ENCODE measurements around the gene KIF17. TPM values are rescaled to one million over a fixed set of nuclear protein-coding genes. Genes with fewer than 3 reads are reported as not detected.

Gene KIF17
- total and polyA plus RNA-seq, 5 donors: 2.0 to 6.4 (median 4.6) TPM

DNA sequence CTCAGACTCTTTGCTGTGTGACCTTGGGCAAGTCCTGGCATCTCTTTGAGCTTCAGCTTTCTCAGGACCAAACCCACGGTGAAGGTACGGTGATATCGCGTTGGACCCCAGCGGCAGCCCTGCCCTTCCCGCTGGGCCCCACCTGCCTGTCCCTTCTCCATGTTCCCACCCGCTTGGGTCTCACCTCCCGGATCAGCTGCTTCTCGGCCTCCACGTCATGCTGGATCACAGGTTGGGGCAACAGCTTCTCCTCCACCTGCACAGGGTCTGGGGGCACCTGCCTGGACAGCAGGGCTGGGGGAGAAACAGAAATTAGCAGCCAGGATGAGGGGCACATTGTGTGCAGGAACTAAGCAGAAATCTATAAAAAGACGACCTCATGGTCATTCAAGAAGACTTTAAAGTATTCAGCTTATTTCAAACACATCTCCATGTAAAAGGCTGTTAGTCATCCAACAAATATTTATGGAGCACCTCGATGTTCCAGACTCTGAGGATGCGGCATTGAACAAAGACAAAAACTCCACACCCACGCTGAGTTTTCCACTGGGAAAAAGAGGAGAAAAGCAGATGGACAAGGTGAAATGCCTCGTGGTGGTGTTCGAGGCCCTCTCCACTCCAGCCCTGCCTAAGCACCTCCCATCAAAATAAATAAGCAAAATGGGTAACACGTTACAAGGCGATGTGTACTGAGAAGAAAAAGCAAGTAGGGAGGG lies 19.5 kb downstream of the KIF17 start:
- Histone ChIP-seq H3K4me3 (ENCODE audit: low read length) (no peak overlapping the region), H3K27ac (ENCODE audit: low read length) (no peak overlapping the region), H3K4me1 (ENCODE audit: control insufficient read depth, insufficient read depth, low read length) (no peaks in the 10 kb centered on the region), H3K9me3 (ENCODE audit: control insufficient read depth, low read length) (no peaks in the 10 kb centered on the region), H3K27me3 (ENCODE audit: control insufficient read depth, insufficient read depth) (no peaks in the 10 kb centered on the region)
- ATAC-seq (no peak), DNase-seq (peak in 1 of 3 donors; percentile 41)
- WGBS: 88% methylated on average over 18 of the region's 18 CpGs
- intact Hi-C loops (cut with DNase I): loop anchor here in 1 of 4 donors (5.0 kb wide), 1 partner anchor 499 kb away; no protein-coding TSS in a partner anchor

DNA sequence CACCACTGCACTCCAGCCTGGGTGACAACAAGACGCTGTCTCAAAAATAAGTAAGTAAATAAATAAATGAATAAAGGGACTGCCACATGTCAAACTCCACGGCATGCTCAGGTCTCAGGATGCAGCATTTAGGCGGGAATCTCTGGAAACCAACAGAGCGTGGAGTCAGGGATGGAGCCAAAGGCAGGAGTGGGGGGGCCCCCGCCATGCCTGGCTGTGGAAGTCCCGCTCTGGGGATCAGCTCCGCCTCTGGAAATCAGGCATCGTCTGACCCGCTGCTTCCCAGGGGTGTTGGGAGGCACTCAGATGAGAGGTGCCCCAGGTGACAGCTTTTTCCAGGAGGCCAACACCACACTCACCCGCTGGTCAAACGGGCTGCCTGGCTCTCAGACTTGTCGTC lies 20.2 kb downstream of the KIF17 start:
- ATAC-seq: no peak
- peak in 1 of 3 donors; percentile 43 for DNase-seq
- WGBS: 85% methylated on average over 12 of the region's 12 CpGs

DNA sequence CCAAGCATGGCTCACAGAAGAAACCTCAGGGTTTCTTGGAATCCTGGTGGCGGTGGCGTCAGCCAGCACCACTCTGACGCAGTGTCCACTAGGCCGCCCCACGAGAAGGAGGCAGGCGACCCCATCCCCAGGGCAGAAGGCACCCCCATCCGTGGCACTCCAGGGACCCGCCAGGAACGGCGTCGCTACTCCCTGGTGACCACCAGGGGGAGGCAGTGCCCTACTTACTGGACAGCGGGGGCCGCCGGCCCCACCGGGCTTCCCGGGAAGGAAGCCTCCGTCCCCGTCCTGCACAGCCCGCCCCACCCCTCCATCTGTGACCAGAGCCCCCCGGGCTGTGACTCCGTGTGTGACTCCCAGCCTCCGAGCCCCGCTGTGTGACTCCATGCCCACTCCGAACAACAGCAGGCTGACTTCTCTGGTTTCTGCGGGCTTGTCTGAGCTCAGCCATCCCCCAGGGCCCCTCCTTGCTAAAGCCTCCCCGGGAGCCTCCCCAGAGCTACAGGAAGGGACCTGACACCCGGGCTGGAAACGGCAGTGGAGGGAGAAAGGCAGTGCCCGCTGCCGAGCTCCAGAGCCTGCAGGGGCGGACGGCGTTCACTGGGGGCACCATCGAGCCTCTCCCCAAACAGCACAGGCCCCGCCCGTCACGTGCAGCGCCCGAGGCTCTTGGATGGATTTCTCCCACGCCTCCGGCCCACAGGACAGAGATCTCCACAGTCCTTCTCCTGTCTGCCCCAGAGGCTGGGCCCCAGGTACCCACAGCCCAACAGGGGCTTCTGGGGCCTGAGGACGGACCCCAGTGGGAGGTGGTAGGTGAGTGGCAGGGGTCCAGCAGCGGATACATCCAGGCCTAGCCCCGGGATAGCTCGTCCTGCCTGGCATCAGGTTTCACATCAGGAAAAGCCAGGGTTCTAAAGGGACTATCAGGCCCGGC lies 21.1 kb downstream of the KIF17 start:
- peak; percentile 87 to 95 (median 94) for DNase-seq
- Histone ChIP-seq H3K9me3 (ENCODE audit: control insufficient read depth, low read length) (no peaks in the 10 kb centered on the region), H3K4me1 (ENCODE audit: control insufficient read depth, insufficient read depth, low read length) (no peaks in the 10 kb centered on the region), H3K27ac (ENCODE audit: low read length) (peak overlapping the region; percentile 71), H3K27me3 (ENCODE audit: control insufficient read depth, insufficient read depth) (no peaks in the 10 kb centered on the region), H3K4me3 (ENCODE audit: low read length) (peak overlapping the region; percentile 54)
- peak; percentile 93 to 94 for ATAC-seq
- WGBS: 2% methylated on average over 46 of the region's 46 CpGs
- intact Hi-C loops (cut with DNase I): loop anchor here in 3 of 4 donors (1.0 to 5.0 kb wide), 3 partner anchors 498 to 501 kb away; no protein-coding TSS in a partner anchor

More for the DNA sequence above, 20.2 kb downstream of the KIF17 start:
- Histone ChIP-seq H3K4me1 (ENCODE audit: control insufficient read depth, insufficient read depth, low read length) (no peaks in the 10 kb centered on the region), H3K27me3 (ENCODE audit: control insufficient read depth, insufficient read depth) (no peaks in the 10 kb centered on the region), H3K27ac (ENCODE audit: low read length) (no peak overlapping the region), H3K9me3 (ENCODE audit: control insufficient read depth, low read length) (no peaks in the 10 kb centered on the region), H3K4me3 (ENCODE audit: low read length) (no peak overlapping the region)
- intact Hi-C loops (cut with DNase I): loop anchor here in 2 of 4 donors (2.0 to 5.0 kb wide), 2 partner anchors 497 to 500 kb away; no protein-coding TSS in a partner anchor

DNA sequence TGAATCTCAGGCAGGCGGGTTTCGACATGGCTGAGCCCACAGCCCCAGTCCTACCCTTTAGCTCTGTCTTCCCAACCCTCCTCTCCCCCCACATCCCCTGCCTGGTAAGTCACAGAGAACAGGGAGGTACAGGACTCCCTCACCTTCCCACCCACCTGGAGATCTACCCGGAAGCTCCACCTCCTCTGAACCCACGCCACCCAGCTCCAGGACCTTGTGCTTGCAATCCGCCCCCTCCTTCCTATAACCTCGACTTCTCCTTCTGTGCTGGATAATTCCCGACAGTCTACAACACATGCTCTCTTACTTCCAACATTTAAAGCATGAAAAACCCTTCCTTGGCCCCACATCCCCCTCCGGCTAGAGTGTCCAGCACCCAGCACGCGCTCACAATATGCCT lies 22.3 kb downstream of the KIF17 start:
- ATAC-seq (no peak), DNase-seq (peak in 1 of 3 donors; percentile 32)
- Histone ChIP-seq H3K4me1 (ENCODE audit: control insufficient read depth, insufficient read depth, low read length) (no peaks in the 10 kb centered on the region), H3K27ac (ENCODE audit: low read length) (no peak overlapping the region), H3K4me3 (ENCODE audit: low read length) (no peak overlapping the region), H3K9me3 (ENCODE audit: control insufficient read depth, low read length) (no peaks in the 10 kb centered on the region), H3K27me3 (ENCODE audit: control insufficient read depth, insufficient read depth) (no peaks in the 10 kb centered on the region)
- intact Hi-C loops (cut with DNase I): loop anchor here in 2 of 4 donors (2.0 to 5.0 kb wide), 2 partner anchors 499 to 502 kb away; no protein-coding TSS in a partner anchor
- WGBS: 78% methylated on average over 10 of the region's 10 CpGs

DNA sequence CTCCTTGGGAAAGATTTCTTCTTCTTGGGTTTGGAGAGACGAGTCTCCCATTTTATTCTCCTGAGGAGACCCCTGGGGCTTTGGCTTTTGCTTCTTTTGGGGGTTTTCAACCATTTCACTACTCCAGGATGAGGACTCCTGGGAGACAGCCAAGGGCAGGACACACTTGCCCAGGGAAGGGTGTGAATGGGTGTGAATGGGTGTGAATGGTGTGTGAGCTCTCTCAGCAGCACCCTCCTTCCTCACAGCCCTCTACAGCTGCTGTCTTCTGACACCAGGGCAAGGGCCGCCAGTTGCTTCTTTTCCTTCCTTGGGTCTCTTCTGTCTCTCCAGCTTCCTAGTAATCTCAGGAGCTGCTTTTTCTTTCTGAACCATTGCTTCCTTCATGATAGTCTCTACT lies 24.2 kb downstream of the KIF17 start:
- H3K27ac ChIP-seq (ENCODE audit: low read length): no peak overlapping the region
- DNase-seq (peak in 1 of 3 donors; percentile 2), ATAC-seq (no peak)
- no peak overlapping the region for H3K4me3 ChIP-seq (ENCODE audit: low read length)
- H3K27me3 ChIP-seq (ENCODE audit: control insufficient read depth, insufficient read depth): no peaks in the 10 kb centered on the region
- 80% methylated on average over 2 of the region's 2 CpGs for WGBS
- no peaks in the 10 kb centered on the region for H3K4me1 ChIP-seq (ENCODE audit: control insufficient read depth, insufficient read depth, low read length)
- H3K9me3 ChIP-seq (ENCODE audit: control insufficient read depth, low read length): no peaks in the 10 kb centered on the region
- intact Hi-C loops (cut with DNase I): loop anchor here in 1 of 4 donors (2.0 kb wide), 1 partner anchor 501 kb away; no protein-coding TSS in a partner anchor

DNA sequence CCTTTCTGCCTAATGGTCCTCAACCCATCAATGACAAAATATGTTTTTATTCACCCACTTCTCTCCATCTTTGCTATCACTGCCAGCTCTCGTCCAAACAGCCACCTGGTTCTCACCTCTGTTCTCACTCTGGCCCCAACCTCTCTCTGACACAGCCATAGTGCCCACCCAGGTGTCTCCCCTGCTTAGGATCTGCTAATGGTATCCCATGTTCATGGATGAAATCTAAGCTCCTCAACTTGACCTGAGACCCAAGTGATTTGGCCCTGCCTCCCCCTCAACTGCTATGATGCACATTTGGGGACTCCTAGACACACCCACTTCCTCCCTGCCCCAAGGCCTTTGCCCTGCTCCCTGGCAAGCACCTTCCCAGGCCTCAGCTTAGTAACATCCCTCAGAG lies 25.9 kb downstream of the KIF17 start:
- ATAC-seq (no peak), DNase-seq (peak in 1 of 3 donors; percentile 19)
- 90% methylated on average over 1 of the region's 1 CpG for whole genome bisulfite sequencing
- no peak overlapping the region for H3K4me3 ChIP-seq (ENCODE audit: low read length)
- H3K9me3 ChIP-seq (ENCODE audit: control insufficient read depth, low read length): no peaks in the 10 kb centered on the region
- no peaks in the 10 kb centered on the region for H3K4me1 ChIP-seq (ENCODE audit: control insufficient read depth, insufficient read depth, low read length)
- no peak overlapping the region for H3K27ac ChIP-seq (ENCODE audit: low read length)
- no peaks in the 10 kb centered on the region for H3K27me3 ChIP-seq (ENCODE audit: control insufficient read depth, insufficient read depth)
- intact Hi-C loops (cut with DNase I): no loop called here

DNA sequence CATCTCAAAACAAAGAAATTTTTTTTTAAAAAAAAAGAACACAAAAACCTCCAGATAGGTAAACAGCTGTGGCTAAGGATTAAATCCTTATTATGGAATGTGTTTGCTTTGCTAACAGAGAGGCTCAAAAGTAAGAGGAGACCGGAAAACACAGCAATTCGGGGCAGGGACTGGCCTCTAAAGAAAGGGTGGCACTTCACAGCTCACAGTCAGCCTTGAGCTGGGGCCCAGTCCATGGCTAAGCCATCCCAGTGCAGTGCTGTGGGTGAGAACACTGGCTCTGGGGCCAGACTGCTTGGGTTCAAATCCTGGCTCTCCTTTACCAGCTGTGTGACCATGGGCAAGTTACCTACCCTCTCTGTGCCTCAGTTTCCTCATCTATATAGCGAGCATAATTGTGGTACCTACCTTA lies 28.2 kb downstream of the KIF17 start:
- no peak overlapping the region for H3K27ac ChIP-seq (ENCODE audit: low read length)
- no peak overlapping the region for H3K4me3 ChIP-seq (ENCODE audit: low read length)
- intact Hi-C loops (cut with DNase I): no loop called here
- H3K9me3 ChIP-seq (ENCODE audit: control insufficient read depth, low read length): no peaks in the 10 kb centered on the region
- peak in 1 of 3 donors; percentile 9 for DNase-seq
- H3K27me3 ChIP-seq (ENCODE audit: control insufficient read depth, insufficient read depth): no peaks in the 10 kb centered on the region
- no peak for ATAC-seq
- 91% methylated on average over 3 of the region's 3 CpGs for WGBS
- peaks cover 3% of the 10 kb centered on the region for H3K4me1 ChIP-seq (ENCODE audit: control insufficient read depth, insufficient read depth, low read length)

DNA sequence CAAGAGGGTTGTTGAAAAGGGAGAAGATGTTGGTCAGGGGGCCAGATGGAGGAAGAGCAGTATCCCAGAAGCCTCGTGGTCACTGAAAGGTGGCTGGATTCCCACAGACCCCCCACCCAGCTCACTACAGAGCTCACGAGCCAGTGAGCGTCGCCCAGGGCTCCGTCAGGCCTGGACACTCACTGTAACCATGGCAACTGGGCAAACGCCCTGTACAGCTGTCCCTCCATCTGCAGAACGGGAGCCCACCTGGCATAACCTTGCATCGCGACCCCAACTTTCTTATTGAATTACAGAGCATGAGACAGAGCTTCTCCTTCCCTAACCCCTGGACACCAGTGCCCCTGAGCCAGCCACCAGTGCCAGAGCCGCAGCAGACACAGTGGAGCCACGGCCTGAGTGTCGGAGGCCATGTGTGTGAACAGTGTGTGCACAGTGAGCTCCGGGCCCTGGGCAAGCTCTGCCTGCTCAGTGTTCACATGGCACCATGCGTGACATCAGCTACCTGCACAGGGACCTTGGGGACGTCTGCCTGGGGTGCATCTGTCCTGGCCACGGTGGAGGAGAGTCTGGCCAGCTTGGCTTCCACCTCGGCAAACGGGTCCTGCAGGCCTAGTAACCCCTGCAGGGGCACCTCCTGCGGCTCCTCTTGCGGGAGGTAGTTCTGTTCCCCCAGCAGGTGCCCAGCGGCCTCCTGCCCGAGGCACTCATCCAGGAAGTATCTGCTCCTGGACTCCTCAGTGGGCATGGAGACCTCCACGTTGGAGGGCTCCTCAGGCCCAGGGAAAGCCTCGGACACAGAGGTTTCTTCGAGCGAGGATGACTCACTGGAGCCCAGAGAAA lies 30.7 kb downstream of the KIF17 start:
- peaks cover 3% of the 10 kb centered on the region for H3K4me1 ChIP-seq (ENCODE audit: control insufficient read depth, insufficient read depth, low read length)
- ATAC-seq: no peak
- no peak overlapping the region for H3K27ac ChIP-seq (ENCODE audit: low read length)
- no peaks in the 10 kb centered on the region for H3K9me3 ChIP-seq (ENCODE audit: control insufficient read depth, low read length)
- no peak overlapping the region for H3K4me3 ChIP-seq (ENCODE audit: low read length)
- no peaks in the 10 kb centered on the region for H3K27me3 ChIP-seq (ENCODE audit: control insufficient read depth, insufficient read depth)
- peak in 1 of 3 donors; percentile 27 for DNase-seq
- intact Hi-C loops (cut with DNase I): no loop called here
- 88% methylated on average over 26 of the region's 26 CpGs for WGBS

DNA sequence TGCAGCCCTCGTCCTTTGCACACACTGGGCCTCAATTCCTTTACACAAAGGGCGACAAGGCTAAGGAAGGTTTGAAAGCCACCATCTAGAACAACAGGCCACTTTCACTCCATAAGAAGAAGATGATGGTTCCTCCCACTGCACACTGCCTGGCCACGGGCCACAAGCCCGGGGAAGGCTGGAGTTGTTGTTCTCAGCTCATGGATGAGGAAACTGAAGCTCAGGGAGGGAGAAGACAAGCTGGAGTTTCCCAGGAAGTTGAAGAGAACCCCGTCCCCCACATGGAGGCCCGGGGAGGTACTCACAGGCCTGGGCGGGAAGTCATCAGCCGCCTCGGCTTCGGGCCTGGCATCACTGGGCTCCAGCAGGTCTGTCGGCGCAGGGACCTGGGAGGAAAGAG lies 32.1 kb downstream of the KIF17 start:
- peaks cover 3% of the 10 kb centered on the region for H3K4me1 ChIP-seq (ENCODE audit: control insufficient read depth, insufficient read depth, low read length)
- no peaks in the 10 kb centered on the region for H3K9me3 ChIP-seq (ENCODE audit: control insufficient read depth, low read length)
- H3K4me3 ChIP-seq (ENCODE audit: low read length): no peak overlapping the region
- peak in 1 of 3 donors; percentile 53 for DNase-seq
- H3K27ac ChIP-seq (ENCODE audit: low read length): peak overlapping the region; percentile 31
- peak in 1 of 2 donors; percentile 3 for ATAC-seq
- intact Hi-C loops (cut with DNase I): no loop called here
- H3K27me3 ChIP-seq (ENCODE audit: control insufficient read depth, insufficient read depth): no peaks in the 10 kb centered on the region
- 67% methylated on average over 12 of the region's 12 CpGs for WGBS

DNA sequence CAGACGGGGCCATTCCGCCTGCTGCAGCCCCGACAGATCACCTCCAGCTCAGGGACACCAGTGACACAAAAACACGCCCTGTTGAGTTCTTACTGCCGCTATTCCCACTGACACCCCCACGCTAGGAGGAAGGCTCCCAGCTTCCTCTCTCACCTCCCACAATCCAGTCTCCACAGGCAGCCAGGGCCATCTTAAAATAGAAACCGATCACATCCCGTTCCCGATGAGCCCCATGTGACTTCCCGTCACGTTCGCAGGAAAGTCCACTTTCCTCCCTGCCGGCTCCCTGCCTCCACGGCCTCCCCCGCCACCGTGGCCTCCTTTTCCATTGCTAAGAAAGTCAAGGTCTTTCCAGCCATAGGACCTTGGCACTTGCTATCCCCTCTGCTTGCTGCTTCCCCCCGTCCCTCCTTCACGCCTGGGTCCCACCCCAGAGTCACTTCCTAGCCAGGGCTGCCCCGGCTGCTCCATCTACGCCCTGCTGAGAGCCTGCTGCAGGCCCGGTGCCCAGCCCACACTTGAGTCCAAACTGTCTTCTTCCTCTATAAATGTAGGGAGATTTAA lies 32.6 kb downstream of the KIF17 start:
- intact Hi-C loops (cut with DNase I): no loop called here
- Histone ChIP-seq H3K27ac (ENCODE audit: low read length) (peak overlapping the region; percentile 72), H3K27me3 (ENCODE audit: control insufficient read depth, insufficient read depth) (no peaks in the 10 kb centered on the region), H3K4me1 (ENCODE audit: control insufficient read depth, insufficient read depth, low read length) (peaks cover 3% of the 10 kb centered on the region), H3K9me3 (ENCODE audit: control insufficient read depth, low read length) (no peaks in the 10 kb centered on the region), H3K4me3 (ENCODE audit: low read length) (peak overlapping the region; percentile 30)
- 48% methylated on average over 21 of the region's 21 CpGs for WGBS
- peak; percentile 58 to 78 (median 76) for DNase-seq
- ATAC-seq: peak; percentile 67 to 82
